HG03108 (cell line): Measurements from ENCODE around the gene PTTG1IP.
A peak's percentile ranks its signal among the peaks of the same experiment; 100 is the strongest.

ENCODE experiments used
- ATAC-seq: cut with Tn5 transposase; IDR thresholded peaks from one replicate; pipeline ENCODE4 v1.9.1; 2021; ENCODE audit warnings: moderate library complexity; ENCODE audit not compliant: unreplicated experiment

Gene PTTG1IP

GRCh38 chr21:44849616-44850130, 23.8 kb downstream of the PTTG1IP start:
- no peak for ATAC-seq

GRCh38 chr21:44848821-44849521, 24.5 kb downstream of the PTTG1IP start:
- no peak for ATAC-seq

- ATAC-seq = no peak
Measured at GRCh38 chr21:44847261-44848056, 26.0 kb downstream of the PTTG1IP start.

GRCh38 chr21:44846485-44847260, 26.8 kb downstream of the PTTG1IP start:
- no peak for ATAC-seq

DNA sequence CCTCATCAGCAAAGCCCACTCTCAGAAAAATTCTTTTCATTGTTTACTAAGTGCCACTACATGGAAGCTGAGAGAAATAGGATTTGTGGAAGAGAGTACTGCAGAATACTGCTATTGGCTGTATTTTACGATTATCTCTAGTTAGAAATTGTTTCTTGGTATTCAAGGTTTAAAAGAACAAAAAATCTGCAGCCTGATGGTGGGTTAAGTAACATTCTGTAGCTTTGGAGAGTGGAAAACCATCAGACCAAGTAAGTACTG, 27.3 kb downstream of the PTTG1IP start:
- no peak for ATAC-seq

- peak; percentile 60 for ATAC-seq
Measured at GRCh38 chr21:44845418-44846223, 27.9 kb downstream of the PTTG1IP start.

DNA sequence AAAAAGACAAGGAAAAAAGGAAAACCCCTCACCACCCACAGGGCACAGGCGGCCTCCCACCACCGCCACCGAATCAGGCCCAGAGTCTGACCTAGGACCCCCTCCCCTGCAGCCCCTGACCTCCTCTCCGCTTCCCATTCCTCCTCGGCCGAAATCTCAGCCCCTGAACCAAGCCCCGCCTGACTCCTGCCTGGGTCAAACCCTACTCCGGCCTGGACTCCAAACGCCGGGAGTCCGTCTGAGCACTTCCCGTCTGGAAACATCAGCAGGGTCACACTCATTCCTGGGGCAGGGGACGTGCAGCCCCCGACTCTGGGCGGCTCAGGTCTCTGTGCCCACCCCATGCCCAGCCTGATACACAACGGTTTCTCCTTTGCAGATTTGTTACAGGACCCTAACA, 29.2 kb downstream of the PTTG1IP start:
- no peak for ATAC-seq

GRCh38 chr21:44842721-44843445, 30.6 kb downstream of the PTTG1IP start:
- no peak for ATAC-seq

DNA sequence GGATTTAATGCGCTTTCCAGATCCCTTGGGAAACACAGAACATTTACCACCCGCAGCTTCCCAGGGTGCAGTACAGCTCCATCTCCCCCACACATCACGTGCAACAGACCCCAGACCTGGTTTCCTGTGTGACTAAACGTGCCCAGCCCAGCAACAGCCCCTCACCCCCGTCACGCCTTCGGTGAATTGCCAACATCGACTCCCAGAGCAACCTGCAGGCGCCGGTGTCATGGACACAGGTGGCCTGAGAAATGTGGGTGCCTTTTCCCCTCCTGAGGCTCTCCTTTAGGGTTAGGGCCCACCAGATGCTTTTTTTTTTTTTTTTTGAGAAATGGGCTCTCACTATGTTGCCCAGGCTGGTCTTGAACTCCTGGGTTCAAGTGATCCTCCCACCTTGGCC, 31.4 kb downstream of the PTTG1IP start:
- no peak for ATAC-seq

DNA sequence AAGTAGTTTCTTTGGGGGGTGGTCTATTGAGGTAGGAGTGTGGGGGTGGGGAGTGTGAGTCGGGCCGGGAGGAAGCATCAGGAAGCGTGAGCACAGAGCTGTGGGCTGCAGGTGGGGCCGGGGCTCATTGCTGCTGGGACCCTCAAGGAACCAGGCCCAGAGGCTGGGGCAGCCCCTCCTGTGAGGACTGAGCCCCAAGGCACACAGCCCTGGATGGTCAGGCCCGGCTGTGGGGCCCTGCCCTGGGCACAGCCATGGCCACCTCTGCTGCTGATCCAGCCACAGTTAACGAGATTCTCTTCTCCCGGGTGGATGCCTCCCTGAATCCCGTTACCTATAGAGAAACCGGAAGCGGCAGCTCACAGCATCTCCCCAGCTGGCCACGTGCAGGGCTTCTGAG, 32.7 kb downstream of the PTTG1IP start:
- no peak for ATAC-seq

DNA sequence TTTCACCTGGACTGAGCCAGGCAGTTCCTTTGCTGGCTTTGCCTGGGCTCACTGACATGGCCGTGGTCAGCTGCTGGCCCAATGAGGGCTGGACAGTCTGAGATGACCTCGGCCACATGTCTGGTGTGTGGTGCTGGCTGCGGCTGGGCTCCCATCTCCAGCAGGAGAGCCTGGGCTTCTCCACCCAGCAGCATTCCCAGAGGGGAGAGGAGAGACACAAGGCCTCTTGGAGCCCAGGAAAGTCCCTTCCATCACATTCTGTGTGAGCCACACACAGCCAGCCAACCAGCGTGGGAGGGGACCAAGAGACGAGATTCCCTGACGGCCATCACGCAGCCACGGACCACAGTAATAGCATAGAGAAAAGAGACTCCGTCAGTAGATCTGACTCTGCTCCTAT, 34.5 kb downstream of the PTTG1IP start:
- ATAC-seq = no peak

GRCh38 chr21:44838039-44838895, 35.2 kb downstream of the PTTG1IP start:
- ATAC-seq = no peak

GRCh38 chr21:44837537-44837936, 36.0 kb downstream of the PTTG1IP start:
- no peak for ATAC-seq

DNA sequence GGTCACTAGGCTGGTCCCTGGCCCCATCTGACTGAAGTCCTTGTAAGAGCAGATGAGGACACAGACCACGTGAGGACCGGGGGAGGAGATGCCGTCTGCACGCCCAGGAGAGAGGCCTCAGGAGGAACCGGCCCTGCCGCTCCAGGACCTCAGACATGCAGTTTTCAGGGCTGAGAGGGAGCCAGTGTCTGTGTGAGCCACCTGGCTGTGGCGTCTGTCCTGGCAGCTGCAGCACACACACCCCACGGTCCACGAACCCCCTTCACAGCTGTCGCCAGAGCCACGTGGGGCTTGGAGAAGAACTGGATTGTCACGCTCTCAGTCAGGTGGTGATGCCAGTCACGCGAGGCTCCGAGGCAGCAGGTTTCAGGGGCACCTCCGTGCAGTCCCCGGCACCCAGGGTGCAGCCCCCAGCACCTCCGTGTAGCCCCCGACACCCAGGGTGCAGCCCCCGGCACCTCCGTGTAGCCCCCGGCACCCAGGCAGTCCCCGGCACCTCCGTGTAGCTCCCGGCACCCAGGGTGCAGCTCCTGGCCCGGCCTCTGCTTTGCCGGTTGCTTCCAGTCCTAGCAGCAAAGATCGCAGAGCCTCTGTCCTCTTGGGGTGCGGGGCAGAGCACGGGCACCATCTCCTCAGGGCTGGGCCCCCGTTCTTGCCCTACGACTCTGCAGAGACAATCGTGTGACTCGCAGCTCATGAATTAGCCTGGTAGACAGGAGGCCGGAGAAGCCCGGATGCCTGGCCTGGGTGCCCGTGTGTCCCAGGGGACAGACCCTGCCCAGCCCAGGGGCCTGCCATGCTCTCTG, 36.6 kb downstream of the PTTG1IP start:
- ATAC-seq = no peak

GRCh38 chr21:44836349-44836665, 37.2 kb downstream of the PTTG1IP start:
- ATAC-seq = no peak

- ATAC-seq = no peak
Measured at GRCh38 chr21:44835647-44835973, 37.9 kb downstream of the PTTG1IP start.

DNA sequence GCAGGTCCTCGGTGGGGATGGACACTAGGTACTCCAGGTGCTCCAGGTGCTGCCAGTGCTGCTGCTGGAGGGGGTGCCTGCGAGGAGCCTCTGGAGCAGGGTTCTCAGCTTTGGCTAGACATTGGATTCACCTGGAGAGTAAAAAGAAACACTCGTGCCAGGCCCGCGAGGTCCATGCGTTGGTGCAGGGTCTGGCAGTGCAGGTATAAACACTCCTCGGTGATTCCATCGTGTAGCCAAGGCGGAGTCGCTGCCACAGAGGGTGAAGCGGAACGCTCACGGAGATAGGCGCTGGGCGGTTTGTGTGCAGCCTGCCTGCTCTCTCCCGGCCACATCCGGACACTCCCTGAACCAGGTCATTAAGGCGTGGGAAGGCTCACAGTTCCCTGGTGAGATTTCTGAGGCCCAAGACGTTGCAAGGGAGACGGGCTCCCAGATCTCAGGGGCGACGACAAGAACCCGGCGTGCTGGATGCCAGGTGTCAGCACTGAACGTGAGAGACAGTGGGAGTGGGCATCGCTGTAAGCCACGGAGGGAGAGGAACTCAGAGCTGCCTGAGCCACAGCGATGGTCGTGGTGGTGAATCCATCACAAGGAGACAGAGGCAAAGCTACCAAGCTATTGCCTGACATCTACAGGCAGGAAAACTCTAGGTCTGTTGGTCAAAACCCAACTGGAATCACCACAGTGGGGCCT, 38.4 kb downstream of the PTTG1IP start:
- ATAC-seq = no peak

- ATAC-seq = no peak
Measured at GRCh38 chr21:44834231-44834950, 39.1 kb downstream of the PTTG1IP start.
